Right renal pelvis (tissue), 4 donors: Measurements from ENCODE around the gene NLRC4. TPM values are rescaled to one million over a fixed set of nuclear protein-coding genes. Genes with fewer than 3 reads are reported as not detected.
"Not testable (repeated sequence)": the region's sequence is repeated elsewhere in the genome, so short reads cannot be mapped to it uniquely, and the experiment has no call there.

Experiments
- DNase-seq, 4 donors: peaks; one replicate each; pipeline ENCODE4 v3.0.0-alpha.2; 2013; ENCODE audit warnings: low read depth in 4 of 4, low spot score in 3 of 4, missing footprints in 1 of 4
- polyA plus RNA-seq, 4 donors: library from polyadenylated mRNA; unstranded; fragments of 120-200 nt; gene quantifications; one replicate each; pipeline ENCODE4 v1.2.1, GENCODE V29; 2013; ENCODE audit not compliant: insufficient read length in 4 of 4

Gene NLRC4
- polyA plus RNA-seq, 4 donors = 0.80 to 1.3 (median 0.89) TPM

DNA sequence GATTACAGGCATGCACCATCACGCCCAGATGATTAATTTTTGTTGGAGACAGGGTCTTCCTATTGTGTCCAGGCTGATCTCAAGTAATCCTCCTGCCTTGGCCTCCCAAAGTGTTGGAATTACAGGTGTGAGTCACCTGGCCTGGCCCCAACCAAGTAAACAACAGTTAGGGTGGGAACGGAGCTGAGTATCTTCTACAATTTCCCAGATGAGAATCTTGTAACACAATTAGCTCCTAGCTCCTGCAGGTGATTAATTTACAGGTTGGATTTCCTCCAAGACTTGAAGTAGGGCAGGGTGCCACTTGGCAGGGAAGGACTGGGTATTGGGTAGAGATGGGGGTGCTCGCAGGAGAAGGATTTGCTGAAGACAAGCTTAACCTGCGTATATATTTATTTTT lies 17.8 kb downstream of the NLRC4 start:
- no peak for DNase-seq

DNA sequence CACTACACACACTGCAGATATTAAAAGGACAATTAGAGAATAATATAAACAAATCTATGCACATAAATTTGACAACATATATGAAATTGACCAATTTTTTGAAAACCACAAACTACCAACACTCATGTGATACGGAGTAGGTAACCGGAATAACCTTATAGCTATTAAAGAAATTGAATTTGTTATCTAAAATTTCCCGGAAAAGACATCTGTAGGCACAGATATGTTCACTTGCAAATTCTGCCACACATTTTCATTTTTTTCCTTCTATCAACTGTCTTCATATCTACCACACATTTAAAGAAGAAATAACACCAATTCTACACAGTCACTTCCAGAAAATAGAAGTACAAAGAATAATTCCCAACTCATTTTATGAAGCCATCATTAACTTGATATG lies 22.4 kb downstream of the NLRC4 start:
- no peak for DNase-seq

DNA sequence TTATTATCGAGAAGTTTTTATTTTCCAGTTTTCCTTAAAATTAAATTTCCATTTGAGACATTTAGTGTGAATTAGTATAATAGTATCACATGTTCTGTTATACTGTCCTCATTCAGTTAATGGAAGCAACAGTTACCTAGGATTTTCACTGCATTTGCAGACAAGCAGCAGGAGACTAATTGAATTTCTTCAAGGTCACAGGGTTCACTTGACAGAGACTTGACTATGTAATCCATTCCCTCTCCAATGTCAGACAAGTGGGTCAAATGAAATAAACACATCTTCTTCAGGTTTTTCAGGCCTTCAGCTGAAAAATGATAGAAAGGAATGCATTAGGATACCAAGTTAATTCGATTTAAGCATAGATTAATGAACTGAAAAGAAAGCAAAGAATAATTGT lies 26.7 kb downstream of the NLRC4 start:
- no peak for DNase-seq

DNA sequence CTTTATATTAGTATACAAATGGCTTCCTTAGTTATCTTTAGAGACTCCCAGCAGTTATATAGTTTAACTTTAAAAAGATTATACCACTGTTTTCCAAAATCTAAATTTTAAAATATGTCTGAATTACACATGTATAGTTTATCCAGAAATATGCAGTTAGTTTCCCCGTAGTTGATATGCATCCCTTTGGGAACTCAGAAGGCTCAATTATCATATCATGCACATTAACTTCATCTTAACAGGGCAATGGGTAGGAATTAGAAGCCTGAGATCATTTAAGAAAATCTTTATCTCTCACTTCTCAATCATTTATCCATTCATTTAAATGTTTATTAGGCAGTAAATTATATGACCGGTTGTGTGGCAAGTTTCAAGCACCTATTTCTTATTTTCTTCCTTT lies 27.2 kb downstream of the NLRC4 start:
- DNase-seq = no peak

DNA sequence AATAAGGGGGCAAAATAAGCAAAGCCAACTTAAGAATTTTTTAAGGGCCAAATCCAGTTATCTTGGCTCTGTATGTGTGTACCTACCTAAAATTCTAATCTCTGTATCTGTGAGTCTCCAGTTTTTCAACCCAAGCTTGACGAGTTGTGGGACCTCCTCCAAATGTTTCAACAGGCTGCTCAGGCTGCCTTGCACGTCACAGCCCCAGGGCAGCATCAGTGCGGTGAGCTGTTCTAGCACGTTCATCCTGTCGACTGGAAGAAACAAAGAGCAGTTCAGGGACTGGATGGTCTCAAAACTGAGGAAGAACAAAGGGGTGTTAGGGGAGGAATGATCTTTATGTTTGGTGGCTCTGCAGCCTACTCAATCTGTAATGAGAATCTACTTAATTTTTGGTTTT lies 29.4 kb downstream of the NLRC4 start:
- DNase-seq = no peak

GRCh38 chr2:32231959-32232358 lies 32.7 kb downstream of the NLRC4 start:
- no peak for DNase-seq

- no peak for DNase-seq
Measured at GRCh38 chr2:32229635-32230034, 35.1 kb downstream of the NLRC4 start.

DNA sequence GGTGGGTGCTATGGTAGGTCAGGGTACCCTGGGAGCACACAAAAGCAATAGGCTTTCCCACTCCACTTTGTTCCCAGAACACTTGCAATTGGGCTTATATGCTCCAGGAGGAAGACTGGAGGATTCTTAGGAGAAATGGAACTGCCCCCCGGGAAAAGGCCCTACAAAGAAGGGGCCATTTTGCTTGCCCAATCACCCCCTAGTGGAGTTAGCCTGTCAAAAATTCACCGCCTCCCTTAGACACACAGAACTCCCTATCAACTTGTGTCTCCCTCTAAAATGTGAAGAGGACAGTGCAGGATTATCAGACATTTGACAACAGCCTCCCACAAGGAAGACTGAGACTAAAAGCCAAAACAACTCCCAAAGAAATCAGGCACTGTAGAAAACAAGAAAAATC lies 36.5 kb downstream of the NLRC4 start:
- no peak for DNase-seq

GRCh38 chr2:32227492-32227891 lies 37.2 kb downstream of the NLRC4 start:
- no peak for DNase-seq

- DNase-seq = no peak
Measured at GRCh38 chr2:32222966-32223365, 41.7 kb downstream of the NLRC4 start.

- DNase-seq = no peak
Measured at GRCh38 chr2:32220445-32220844, 44.2 kb downstream of the NLRC4 start.

DNA sequence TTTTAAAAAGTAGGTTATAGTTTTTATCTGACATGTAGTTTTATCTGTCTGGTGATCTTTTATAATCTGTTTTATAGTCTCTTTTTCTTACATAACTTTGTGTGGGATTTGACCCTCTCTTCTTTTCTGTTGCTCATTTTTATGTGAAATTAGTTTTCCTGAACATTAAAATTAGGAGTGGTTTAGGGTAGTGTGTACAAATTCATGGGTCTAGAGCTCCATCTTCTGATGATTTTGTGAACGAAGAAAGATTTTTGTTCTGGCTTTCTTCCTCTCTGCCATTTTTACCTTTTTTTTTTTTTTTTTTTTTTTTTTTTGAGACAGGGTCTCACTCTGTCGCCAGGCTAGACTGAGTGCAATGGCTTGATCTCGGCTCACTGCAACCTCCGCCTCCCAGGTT lies 52.4 kb downstream of the NLRC4 start:
- DNase-seq = no peak

DNA sequence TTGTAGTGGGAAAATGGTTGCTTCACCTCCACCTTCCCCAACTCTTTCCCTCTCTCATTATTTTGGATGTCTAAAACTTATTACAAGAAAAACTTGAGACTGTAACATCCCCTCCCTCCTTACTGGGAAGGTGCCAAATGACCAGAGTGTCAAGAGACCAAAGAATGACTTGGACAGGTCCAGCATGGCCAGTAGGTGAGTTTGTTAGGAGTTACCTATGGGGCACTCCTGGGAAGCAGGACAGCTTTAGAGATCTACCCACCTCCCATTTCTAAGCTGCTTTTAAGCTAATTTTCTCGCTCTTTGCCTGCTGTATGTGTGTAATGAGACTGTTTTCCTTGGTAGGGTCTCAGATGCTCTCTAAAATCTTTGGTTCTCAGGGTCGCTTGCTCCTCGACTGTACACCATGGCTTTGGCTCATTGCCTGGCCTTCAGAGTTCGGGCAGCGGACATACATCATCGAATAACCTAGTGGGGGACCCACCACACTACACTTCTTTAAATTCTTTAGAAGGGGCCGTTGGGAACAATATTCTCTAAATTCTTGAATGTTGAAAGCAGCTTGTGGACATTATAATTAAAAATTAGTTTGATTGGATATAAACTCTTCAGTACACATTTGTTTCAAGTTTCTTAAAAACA lies 53.8 kb downstream of the NLRC4 start:
- no peak for DNase-seq

GRCh38 chr2:32203428-32203827 lies 61.3 kb downstream of the NLRC4 start:
- DNase-seq = not testable (repeated sequence)

DNA sequence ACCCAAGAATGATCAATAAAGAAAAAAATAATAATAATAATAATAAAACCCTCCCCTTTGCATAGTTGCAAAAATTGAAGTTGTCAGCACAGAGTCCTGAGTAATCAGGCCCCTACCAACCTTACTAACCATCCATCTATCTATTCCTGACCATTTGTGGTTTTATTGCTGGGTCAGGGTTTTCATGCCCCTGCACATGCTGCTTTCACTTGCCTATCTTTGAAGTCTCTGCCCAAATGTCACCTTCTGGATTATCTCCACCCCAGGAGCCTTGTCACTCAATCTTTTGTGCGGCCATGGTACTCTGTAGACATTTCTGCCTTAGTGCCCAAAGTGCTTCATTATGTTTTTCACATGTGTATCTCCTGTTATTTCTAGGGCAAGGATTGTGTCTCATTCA lies 63.9 kb downstream of the NLRC4 start:
- no peak for DNase-seq

DNA sequence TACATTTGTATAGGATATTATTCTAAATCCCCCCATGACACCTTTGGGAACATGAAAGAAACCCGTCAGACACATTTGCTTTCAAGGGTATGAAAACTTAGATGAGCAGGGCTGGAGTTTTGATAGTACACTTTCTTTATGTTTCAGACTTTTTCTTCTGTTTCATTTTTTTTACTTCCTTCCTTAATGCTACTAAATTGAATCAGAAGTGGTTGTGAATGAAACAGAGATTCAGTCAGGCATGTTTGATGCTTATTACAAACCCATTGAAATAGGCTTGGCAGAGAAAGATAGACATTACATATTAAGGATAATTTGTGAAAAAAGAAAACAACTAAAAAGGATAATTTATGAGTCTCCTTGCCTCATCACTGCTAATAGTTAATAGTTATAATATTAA lies 72.3 kb downstream of the NLRC4 start:
- no peak for DNase-seq

DNA sequence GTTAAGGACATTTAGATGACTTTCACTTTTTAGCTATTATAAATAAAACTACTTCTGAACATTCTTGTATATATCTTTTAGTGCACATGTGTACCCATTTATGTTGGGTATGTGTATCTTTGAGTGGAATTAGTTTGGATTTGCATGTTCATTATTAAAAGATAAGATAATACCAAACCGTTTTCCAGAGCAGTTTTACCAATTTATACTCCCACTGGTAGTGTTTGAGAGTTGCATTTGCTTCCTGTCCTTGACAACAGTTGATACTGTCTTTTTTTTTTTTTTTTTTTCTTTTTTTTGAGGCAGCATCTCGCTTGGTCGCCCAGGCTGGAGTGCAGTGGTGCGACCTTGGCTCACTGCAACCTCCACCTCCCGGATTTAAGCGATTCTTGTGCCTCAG lies 75.7 kb downstream of the NLRC4 start:
- DNase-seq = no peak

- no peak for DNase-seq
Measured at GRCh38 chr2:32182667-32183066, 82.0 kb downstream of the NLRC4 start.

Other genes with a start within 250 kb of the NLRC4 start
- gene DPY30, start 225.1 kb downstream of the NLRC4 start, polyA plus RNA-seq = 100 to 1,000 TPM; 105 to 121 (median 119) TPM
- gene SPAST, start 201.3 kb downstream of the NLRC4 start, polyA plus RNA-seq = 10 to 100 TPM; 28.2 to 37.7 (median 32.8) TPM
- 10 to 100 TPM; 26.0 to 35.7 (median 33.1) TPM for gene SLC30A6, start 99.0 kb downstream of the NLRC4 start, polyA plus RNA-seq
- 10 to 100 TPM; 70.0 to 83.3 (median 75.8) TPM for gene YIPF4, start 13.0 kb upstream of the NLRC4 start, polyA plus RNA-seq
- 10 to 100 TPM; 64.9 to 75.9 (median 71.1) TPM for gene BIRC6, start 92.1 kb upstream of the NLRC4 start, polyA plus RNA-seq